K562 (cell line): ENCODE measurements around the gene WDR88. TPM values are rescaled to one million over a fixed set of nuclear protein-coding genes. Genes with fewer than 3 reads are reported as not detected.

Source experiments
- ARHGAP35 ChIP-seq: fragments of 450-650 bp; IDR thresholded peaks from 2 replicates; pipeline ENCODE4 v1.6.1; 2018; ENCODE audit not compliant: partially characterized antibody
- BHLHE40 ChIP-seq: IDR thresholded peaks from 2 replicates; pipeline ENCODE4 v1.6.1; 2011; ENCODE audit warnings: low read length, improper control_type of control experiment
- C11orf30 ChIP-seq: fragments of 450-650 bp; IDR thresholded peaks from 2 replicates; pipeline ENCODE4 v1.6.1; 2016; ENCODE audit warnings: low read depth, mild to moderate bottlenecking
- CXXC5 ChIP-seq: fragments of 250-450 bp; sonication (Bioruptor Pico); IDR thresholded peaks from 2 replicates; pipeline ENCODE4 v1.8.0; 2022; ENCODE audit warnings: inconsistent platforms, mild to moderate bottlenecking, moderate library complexity
- FOS ChIP-seq: IDR thresholded peaks from 3 replicates; pipeline ENCODE4 v1.6.1; 2011; ENCODE audit not compliant: insufficient read length; ENCODE audit errors: extremely low read depth
- HDAC2 ChIP-seq: fragments of 450-650 bp; IDR thresholded peaks from 2 replicates; pipeline ENCODE4 v1.6.1; 2016; ENCODE audit warnings: mild to moderate bottlenecking
- IRF2 ChIP-seq: sonication (generic); formaldehyde crosslinking; IDR thresholded peaks from 2 replicates; pipeline ENCODE4 v1.8.1; 2022; ENCODE audit warnings: mild to moderate bottlenecking, missing genetic modification reagents
- IRF9 ChIP-seq: fragments of 450-650 bp; IDR thresholded peaks from 2 replicates; pipeline ENCODE4 v1.6.1; 2016; ENCODE audit warnings: missing biosample characterization, missing genetic modification characterization
- MAFK ChIP-seq: IDR thresholded peaks from 2 replicates; pipeline ENCODE4 v1.6.1; 2011; ENCODE audit warnings: low read length, improper control_type of control experiment
- MEF2A ChIP-seq: IDR thresholded peaks from 2 replicates; pipeline ENCODE4 v1.6.1; 2011; ENCODE audit warnings: low read depth, mild to moderate bottlenecking, low read length, moderate library complexity; ENCODE audit not compliant: control insufficient read depth
- NBN ChIP-seq: fragments of 450-650 bp; IDR thresholded peaks from 2 replicates; pipeline ENCODE4 v1.6.1; 2016; ENCODE audit warnings: low read depth, mild to moderate bottlenecking
- NELFE ChIP-seq: IDR thresholded peaks from 2 replicates; pipeline ENCODE4 v1.6.1; 2011; ENCODE audit warnings: mild to moderate bottlenecking; ENCODE audit not compliant: insufficient read depth, insufficient read length
- NFE2 ChIP-seq: IDR thresholded peaks from 2 replicates; pipeline ENCODE4 v1.6.1; 2014; ENCODE audit warnings: antibody characterized with exemption, low read depth
- NR2C2 ChIP-seq, 2 experiments: fragments of 200-800 bp in 1 of 2; sonication (Bioruptor generic) in 1 of 2; sonication (generic) in 1 of 2; formaldehyde crosslinking in 1 of 2; IDR thresholded peaks; 2 replicates each; pipeline versions ENCODE4 v1.6.1 to v1.8.0; 2016 to 2022; ENCODE audit warnings: mild to moderate bottlenecking in 1 of 2, missing compliant biosample characterization in 1 of 2, missing genetic modification characterization in 1 of 2, missing genetic modification reagents in 1 of 2
- PHF20 ChIP-seq: fragments of 450-650 bp; IDR thresholded peaks from 2 replicates; pipeline ENCODE4 v1.6.1; 2018; ENCODE audit not compliant: partially characterized antibody
- SFPQ ChIP-seq: fragments of 200-400 bp; formaldehyde crosslinking; IDR thresholded peaks from 2 replicates; pipeline ENCODE4 v1.6.1; 2017; ENCODE audit warnings: mild to moderate bottlenecking, low read depth, low read length, moderate library complexity
- SIN3B ChIP-seq: fragments of 450-650 bp; IDR thresholded peaks from 2 replicates; pipeline ENCODE4 v1.6.1; 2017; ENCODE audit warnings: low read depth, mild to moderate bottlenecking, moderate library complexity
- TCF3 ChIP-seq: sonication (generic); formaldehyde crosslinking; IDR thresholded peaks from 2 replicates; pipeline ENCODE4 v1.4.0; 2020; ENCODE audit warnings: mild to moderate bottlenecking, missing genetic modification reagents
- WHSC1 ChIP-seq: IDR thresholded peaks from one replicate; pipeline ENCODE4 v1.6.1; 2012; ENCODE audit warnings: low read length, control low read depth, inconsistent platforms
- ZNF217 ChIP-seq: sonication (generic); formaldehyde crosslinking; IDR thresholded peaks from 2 replicates; pipeline ENCODE4 v1.8.0; 2022; ENCODE audit warnings: mild to moderate bottlenecking, missing genetic modification reagents
- ZNF253 ChIP-seq: fragments of 250-450 bp; sonication (Bioruptor Pico); conservative IDR thresholded peaks from 2 replicates; pipeline ENCODE4 v1.6.1; 2021; ENCODE audit warnings: mild to moderate bottlenecking
- ZNF354B ChIP-seq: fragments of 250-450 bp; sonication (Bioruptor Pico); IDR thresholded peaks from 2 replicates; pipeline ENCODE4 v1.4.0; 2020
- ZNF668 ChIP-seq: fragments of 250-450 bp; sonication (Bioruptor Pico); IDR thresholded peaks from 2 replicates; pipeline ENCODE4 v1.8.0; 2022; ENCODE audit warnings: mild to moderate bottlenecking, inconsistent platforms
- ZNF717 ChIP-seq: fragments of 250-450 bp; sonication (Bioruptor Pico); IDR thresholded peaks from 2 replicates; pipeline ENCODE4 v1.5.0; 2021
- polyA plus RNA-seq, 8 experiments: library from polyadenylated mRNA; depleted of rRNA in 4 of 8; stranded (reverse) in 5 of 8; unstranded in 3 of 8; fragments of >200 nt; fragmentation: Nextera tagmentation in 2 of 8; fragmentation: Illumina TruSeq in 1 of 8; extraction: Ambion mirVana in 2 of 8; extraction: Trizol in 1 of 8; gene quantifications; 2 replicates each; pipeline versions ENCODE4 v1.2.1 to v1.2.3, GENCODE V29; 2011 to 2014; ENCODE audit warnings: inconsistent platforms in 1 of 8, missing spikeins in 1 of 8
- total RNA-seq, 7 experiments: library from RNA; depleted of rRNA in 6 of 7; stranded (reverse); fragments of >200 nt in 6 of 7; fragmentation: Illumina TruSeq in 2 of 7; extraction: Trizol in 2 of 7; gene quantifications; 2 replicates each; pipeline versions ENCODE4 v1.2.1 to v1.2.3, GENCODE V29; 2011 to 2021; ENCODE audit warnings: low replicate concordance in 1 of 7

The WDR88 gene
- total and polyA plus RNA-seq, 9 of the 15 experiments (the other 6 are each of a cell fraction or from before 2014, with no cell fraction given) = 0.03 to 0.04 TPM; not detected in 7

- TF ChIP-seq NR2C2 (CRISPR knock-in tag; IDR thresholded peaks at IDR 0.05) (no peak), NR2C2 (tag; IDR thresholded peaks at IDR 0.05) (no peak), SFPQ (no peak), ZNF253 (CRISPR knock-in tag) (no peak), IRF2 (CRISPR knock-in tag) (no peak), C11orf30 (peak; percentile 79), NBN (no peak), MAFK (peak; percentile 39; the same call in 1 of the 2 replicates), ZNF354B (CRISPR knock-in tag) (no peak), WHSC1 (no peak), ARHGAP35 (no peak), BHLHE40 (no peak), CXXC5 (CRISPR knock-in tag) (no peak), PHF20 (no peak), NFE2 (peak; percentile 87), SIN3B (no peak), ZNF668 (CRISPR knock-in tag) (no peak), ZNF717 (CRISPR knock-in tag) (no peak), FOS (no peak), ZNF217 (CRISPR knock-in tag) (no peak), MEF2A (no peak), TCF3 (no peak), IRF9 (tag) (no peak), NELFE (no peak), HDAC2 (0 out of 2 replicates have a peak, but pooled peaks have one; percentile 16)
Measured at GRCh38 chr19:33093420-33094210, 38.3 kb upstream of the WDR88 start (continued).
